ENCODE data around the gene GNAI2.

Gene GNAI2

GRCh38 chr3:50230794-50231125, 5.2 kb upstream of the GNAI2 start:
- no peak for TF ChIP-seq POLR2AphosphoS5 (IDR thresholded peaks at IDR 0.05; ENCODE audit: low read depth, low read length)

- no peak for TF ChIP-seq REST (IDR thresholded peaks at IDR 0.05; ENCODE audit: insufficient read depth in 1 of 2, low read depth in 2 of 2, low read length in 2 of 2)
- TF ChIP-seq FOXP2 (optimal IDR thresholded peaks at IDR 0.05; ENCODE audit: borderline replicate concordance, extremely low read depth, extremely low read length, insufficient read depth), result no peak
- no peak for TF ChIP-seq POLR2AphosphoS5 (IDR thresholded peaks at IDR 0.05; ENCODE audit: low read depth, low read length)
- TF ChIP-seq SIN3A (IDR thresholded peaks at IDR 0.05; ENCODE audit: borderline replicate concordance, insufficient read depth, low read length), result no peak
- TF ChIP-seq TAF1 (IDR thresholded peaks at IDR 0.05; ENCODE audit: borderline replicate concordance, insufficient read depth, low read length), result no peak
Measured at GRCh38 chr3:50231581-50231980, 4.4 kb upstream of the GNAI2 start.

GRCh38 chr3:50232303-50232702, 3.7 kb upstream of the GNAI2 start:
- TF ChIP-seq FOXP2 (optimal IDR thresholded peaks at IDR 0.05; ENCODE audit: borderline replicate concordance, extremely low read depth, extremely low read length, insufficient read depth), result no peak
- TF ChIP-seq POLR2AphosphoS5 (IDR thresholded peaks at IDR 0.05; ENCODE audit: low read depth, low read length), result no peak
- TF ChIP-seq TAF1 (IDR thresholded peaks at IDR 0.05; ENCODE audit: borderline replicate concordance, insufficient read depth, low read length), result no peak
- no peak for TF ChIP-seq REST (IDR thresholded peaks at IDR 0.05; ENCODE audit: insufficient read depth in 1 of 2, low read depth in 2 of 2, low read length in 2 of 2)
- TF ChIP-seq SIN3A (IDR thresholded peaks at IDR 0.05; ENCODE audit: borderline replicate concordance, insufficient read depth, low read length), result no peak

- TF ChIP-seq REST (IDR thresholded peaks at IDR 0.05; ENCODE audit: insufficient read depth in 1 of 2, low read depth in 2 of 2, low read length in 2 of 2), result no peak
Measured at GRCh38 chr3:50233176-50233575, 2.8 kb upstream of the GNAI2 start.

GRCh38 chr3:50236484-50237132, 604 bp downstream of the GNAI2 start:
- TF ChIP-seq FOXP2 (optimal IDR thresholded peaks at IDR 0.05; ENCODE audit: borderline replicate concordance, extremely low read depth, extremely low read length, insufficient read depth) (no peak), TAF1 (IDR thresholded peaks at IDR 0.05; ENCODE audit: borderline replicate concordance, insufficient read depth, low read length) (no peak), POLR2AphosphoS5 (IDR thresholded peaks at IDR 0.05; ENCODE audit: low read depth, low read length) (no peak), SIN3A (IDR thresholded peaks at IDR 0.05; ENCODE audit: borderline replicate concordance, insufficient read depth, low read length) (no peak), REST (IDR thresholded peaks at IDR 0.05; ENCODE audit: insufficient read depth in 1 of 2, low read depth in 2 of 2, low read length in 2 of 2) (no peak)

All from PFSK-1 (cell line).